Lower leg skin (tissue), 3 donors: ENCODE data around the gene AHNAK2.

Experiments used
- CTCF ChIP-seq, 3 donors: fragments of 450-650 bp; IDR thresholded peaks; one replicate each; pipeline ENCODE4 v1.5.1; 2016; ENCODE audit warnings: antibody characterized with exemption in 3 of 3, mild to moderate bottlenecking in 3 of 3, moderate library complexity in 2 of 3
- POLR2A ChIP-seq, 2 donors: fragments of 450-650 bp; IDR thresholded peaks; one replicate each; pipeline ENCODE4 v1.6.1; 2016 to 2017; ENCODE audit warnings: antibody characterized with exemption in 2 of 2, mild to moderate bottlenecking in 1 of 2, moderate library complexity in 1 of 2

- TF ChIP-seq CTCF (IDR thresholded peaks at IDR 0.05) (no peak), POLR2A (IDR thresholded peaks at IDR 0.05) (no peak)
These were observed 37.1 kb upstream of the AHNAK2 start for GRCh38 chr14:105015242-105015641.
